Lung (tissue), 12 donors: ENCODE data around the gene C4BPA. TPM values are rescaled to one million over a fixed set of nuclear protein-coding genes. Genes with fewer than 3 reads are reported as not detected.

Experiments used
- ATAC-seq: fragments of 200-7000 bp; cut with Tn5 transposase; one replicate; pipeline ENCODE4 v1.9.1; 2020; ENCODE audit warnings: moderate number of reproducible peaks; ENCODE audit not compliant: insufficient read depth, low FRiP score
- DNase-seq, 3 donors: peaks; one replicate each; pipeline ENCODE4 v3.0.0-alpha.2; 2013 to 2017
- H3K27ac ChIP-seq, 2 donors: one replicate each; pipeline ENCODE4 v1.5.1; 2013; ENCODE audit warnings: mild to moderate bottlenecking in 2 of 2, moderate library complexity in 2 of 2, control low read depth in 1 of 2, inconsistent platforms in 1 of 2, low read depth in 1 of 2, low read length in 1 of 2
- H3K27me3 ChIP-seq, 3 donors: one replicate each; pipeline ENCODE4 v1.5.1; 2013; ENCODE audit warnings: low read length in 2 of 3; ENCODE audit not compliant: control insufficient read depth in 3 of 3, insufficient read depth in 3 of 3
- H3K36me3 ChIP-seq, 4 donors: one replicate each; pipeline ENCODE4 v1.5.1; 2013; ENCODE audit warnings: low read length in 4 of 4, mild to moderate bottlenecking in 1 of 4, moderate library complexity in 1 of 4; ENCODE audit not compliant: control insufficient read depth in 4 of 4, insufficient read depth in 4 of 4
- H3K4me1 ChIP-seq, 5 donors: one replicate each; pipeline ENCODE4 v1.5.1; 2013; ENCODE audit warnings: low read length in 5 of 5, mild to moderate bottlenecking in 2 of 5, moderate library complexity in 1 of 5; ENCODE audit not compliant: control insufficient read depth in 5 of 5, insufficient read depth in 5 of 5
- H3K4me3 ChIP-seq: one replicate; pipeline ENCODE4 v1.5.1; 2013; ENCODE audit warnings: mild to moderate bottlenecking, control low read depth, moderate library complexity
- H3K9ac ChIP-seq, 2 donors: one replicate each; pipeline ENCODE4 v1.5.1; 2013; ENCODE audit warnings: low read length in 2 of 2, control low read depth in 1 of 2; ENCODE audit not compliant: insufficient read depth in 1 of 2
- H3K9me3 ChIP-seq, 4 donors: one replicate each; pipeline ENCODE4 v1.5.1; 2013; ENCODE audit warnings: low read length in 3 of 4, mild to moderate bottlenecking in 1 of 4, moderate library complexity in 1 of 4; ENCODE audit not compliant: control insufficient read depth in 4 of 4, insufficient read depth in 3 of 4
- CTCF ChIP-seq: IDR thresholded peaks from 2 replicates; pipeline ENCODE4 v1.5.1; 2012; ENCODE audit warnings: mild to moderate bottlenecking; ENCODE audit errors: control extremely low read depth, extremely low read depth
- WGBS, 2 donors: extraction: QIAGEN DNeasy Blood & Tissue Kit; methylation state at CpG; one replicate each; pipeline ENCODE4 v1.1.7; 2013; 5-methylcytosine and 5-hydroxymethylcytosine counted together
- polyA plus RNA-seq, 2 donors: library from polyadenylated mRNA; stranded (reverse); fragments of 200-250 nt; gene quantifications; one replicate each; pipeline ENCODE4 v1.2.1, GENCODE V29; 2013
- total RNA-seq, 2 donors: library from RNA; depleted of rRNA in 1 of 2; stranded (reverse); fragments of >200 nt in 1 of 2; gene quantifications; one replicate each; pipeline ENCODE4 v1.2.1, GENCODE V29; 2014 to 2021
- donor health status: control.
- donor health status: control.
- donor health status: Bipolar disorder and iron deficiency.
- donor health status: healthy.
- donor health status: DM: yes; HTN: yes; CAD: no.

Gene C4BPA
- total and polyA plus RNA-seq, 4 donors = 21.2 to 213 (median 181) TPM

- Histone ChIP-seq H3K27me3 (no peaks in the 10 kb centered on the region), H3K9me3 (peaks cover 0 to 2% (median 0%) of the 10 kb centered on the region in 4 donors), H3K9ac (no peak within 1 kb of the TSS), H3K4me3 (no peak within 1 kb of the TSS), H3K36me3 (no peaks in the 10 kb centered on the region), H3K27ac (peak within 1 kb of the TSS in 1 of 2 donors; percentile 61), H3K4me1 (peaks cover 0 to 10% (median 0%) of the 10 kb centered on the region in 5 donors)
- no peak for DNase-seq
- no peak for TF ChIP-seq CTCF
- peak; percentile 35 for ATAC-seq
- 64 to 72% methylated on average over 9 of the region's 9 CpGs for WGBS, 2 donors
These were observed 15.1 kb upstream of the C4BPA start, which contains the start of gene C4BPB for GRCh38 chr1:207088701-207089626. C4BPB (plus strand) TSS chr1:207088860; CDS start chr1:207089532, 672 bp downstream.

- ATAC-seq (no peak), DNase-seq (no peak)
- H3K9me3 ChIP-seq = peaks cover 0 to 2% (median 0%) of the 10 kb centered on the region in 4 donors
- H3K4me1 ChIP-seq = peaks cover 0 to 10% (median 0%) of the 10 kb centered on the region in 5 donors
- H3K9ac ChIP-seq = no peak overlapping the region
- 91 to 95% methylated on average over 17 of the region's 17 CpGs for WGBS, 2 donors
- H3K27ac ChIP-seq = no peak overlapping the region
- TF ChIP-seq CTCF = no peak
- no peaks in the 10 kb centered on the region for H3K36me3 ChIP-seq
- no peaks in the 10 kb centered on the region for H3K27me3 ChIP-seq
- no peak overlapping the region for H3K4me3 ChIP-seq
These were observed 14.2 kb upstream of the C4BPA start for GRCh38 chr1:207089627-207090355.

- no peak for TF ChIP-seq CTCF
- no peak overlapping the region for H3K9ac ChIP-seq
- no peak overlapping the region for H3K4me3 ChIP-seq
- H3K9me3 ChIP-seq = peaks cover 0 to 2% (median 0%) of the 10 kb centered on the region in 4 donors
- 70 to 73% methylated on average over 4 of the region's 4 CpGs for WGBS, 2 donors
- peaks cover 0 to 10% (median 0%) of the 10 kb centered on the region in 5 donors for H3K4me1 ChIP-seq
- ATAC-seq (no peak), DNase-seq (no peak)
- no peak overlapping the region for H3K27ac ChIP-seq
- H3K27me3 ChIP-seq = no peaks in the 10 kb centered on the region
- no peaks in the 10 kb centered on the region for H3K36me3 ChIP-seq
These were observed 12.7 kb upstream of the C4BPA start for GRCh38 chr1:207091200-207091908.
